Motor neuron (in vitro differentiated cells): ENCODE measurements around the gene SCYGR1. TPM values are rescaled to one million over a fixed set of nuclear protein-coding genes. Genes with fewer than 3 reads are reported as not detected.
"Not testable (repeated sequence)": the region's sequence is repeated elsewhere in the genome, so short reads cannot be mapped to it uniquely, and the experiment has no call there.

ENCODE experiments used
- ATAC-seq, 8 experiments: fragments of 200-7000 bp; cut with Tn5 transposase; replicated peaks in 6 of 8; 2 replicates each; pipeline ENCODE4 v1.8.0; 2021; ENCODE audit warnings: mild to moderate bottlenecking in 8 of 8, moderate library complexity in 8 of 8
- H3K27ac ChIP-seq, 2 donors: fragments of 250-450 bp; sonication (Bioruptor Pico); 2 replicates each; pipeline ENCODE4 v1.9.0; 2021; ENCODE audit warnings: antibody characterized with exemption in 2 of 2, mild to moderate bottlenecking in 2 of 2, moderate library complexity in 1 of 2
- H3K4me1 ChIP-seq, 2 donors: fragments of 250-450 bp; sonication (Bioruptor Pico); replicated peaks in 1 of 2; 2 replicates each; pipeline ENCODE4 v1.6.1; 2021; ENCODE audit warnings: antibody characterized with exemption in 2 of 2, mild to moderate bottlenecking in 2 of 2, moderate library complexity in 1 of 2
- H3K4me3 ChIP-seq, 5 donors: fragments of 250-450 bp; sonication (Bioruptor Pico); 2 replicates each; pipeline ENCODE4 v1.9.0; 2021; ENCODE audit warnings: antibody characterized with exemption in 5 of 5, mild to moderate bottlenecking in 5 of 5, moderate library complexity in 4 of 5
- WGBS, 10 experiments: fragments of 450-650 bp; shearing (Covaris generic); methylation state at CpG; one replicate each; pipeline ENCODE4 v1.0.0; 2022; 5-methylcytosine and 5-hydroxymethylcytosine counted together
- in situ Hi-C, 9 experiments: fragments of 400-800 bp; cut with MboI; loops; one replicate each; pipeline ENCODE4 v1.15.0; 2021; ENCODE audit warnings: low sequenced_read_pairs in 9 of 9, low pct_unique_long_range_greater_than_20kb in 2 of 9; ENCODE audit not compliant: unreplicated experiment in 9 of 9
- total RNA-seq, 8 experiments: library from RNA; unstranded; fragments of 300-600 nt; gene quantifications; 2 replicates each; pipeline versions ENCODE4 v1.2.3 to v1.2.4, GENCODE V29; 2022

The SCYGR1 gene
- total RNA-seq, 8 experiments from 2014 or later, result not detected

DNA sequence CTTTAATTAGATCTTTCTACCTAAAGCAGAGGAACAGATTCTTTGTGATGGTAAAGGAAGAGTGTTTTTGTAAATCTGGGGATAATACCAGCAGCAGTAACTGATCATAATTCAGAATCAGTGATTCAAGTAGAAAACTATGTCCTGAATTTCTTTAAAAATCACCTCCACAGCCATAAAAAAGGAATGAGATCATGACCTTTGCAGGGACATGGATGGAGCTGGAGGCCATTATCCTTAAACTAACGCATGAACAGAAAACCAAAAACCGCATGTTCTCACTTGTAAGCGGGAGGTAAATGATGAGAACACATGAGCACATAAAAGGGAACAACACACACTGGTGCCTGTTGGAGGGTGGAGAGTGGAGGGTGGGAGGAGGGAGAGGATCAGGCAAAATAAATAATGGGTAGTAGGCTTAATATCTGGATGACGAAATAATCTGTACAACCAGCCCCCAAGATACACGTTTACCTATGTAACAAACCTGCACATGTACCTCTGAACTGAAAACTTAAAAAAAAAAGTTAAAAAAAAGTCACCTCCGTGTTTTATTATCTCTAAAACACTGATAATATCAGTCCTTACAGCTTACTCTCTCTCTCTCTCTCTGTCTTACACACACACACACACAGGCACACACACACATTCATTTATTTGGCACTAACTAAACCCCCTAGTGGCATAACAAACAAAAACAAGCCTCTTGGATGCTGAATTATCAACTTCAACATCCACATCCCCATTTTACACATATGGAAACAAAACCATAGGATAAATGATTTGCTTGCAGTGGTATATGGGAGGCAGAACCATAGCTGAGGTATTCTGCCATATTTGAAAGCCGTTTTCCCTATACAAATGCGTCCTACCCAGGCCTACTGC lies 10.0 kb downstream of the SCYGR1 start:
- Histone ChIP-seq H3K27ac (no peak overlapping the region), H3K4me3 (no peak overlapping the region), H3K4me1 (peaks cover 0 to 7% of the 10 kb centered on the region in 2 donors)
- ATAC-seq, result no peak
- in situ Hi-C loops, result no loop called here
- WGBS, 10 experiments, result 64 to 93% (median 83%) methylated on average over 1 to 8 of the region's 8 CpGs; no CpG with 5 or more reads in 1 of the 10 experiments

DNA sequence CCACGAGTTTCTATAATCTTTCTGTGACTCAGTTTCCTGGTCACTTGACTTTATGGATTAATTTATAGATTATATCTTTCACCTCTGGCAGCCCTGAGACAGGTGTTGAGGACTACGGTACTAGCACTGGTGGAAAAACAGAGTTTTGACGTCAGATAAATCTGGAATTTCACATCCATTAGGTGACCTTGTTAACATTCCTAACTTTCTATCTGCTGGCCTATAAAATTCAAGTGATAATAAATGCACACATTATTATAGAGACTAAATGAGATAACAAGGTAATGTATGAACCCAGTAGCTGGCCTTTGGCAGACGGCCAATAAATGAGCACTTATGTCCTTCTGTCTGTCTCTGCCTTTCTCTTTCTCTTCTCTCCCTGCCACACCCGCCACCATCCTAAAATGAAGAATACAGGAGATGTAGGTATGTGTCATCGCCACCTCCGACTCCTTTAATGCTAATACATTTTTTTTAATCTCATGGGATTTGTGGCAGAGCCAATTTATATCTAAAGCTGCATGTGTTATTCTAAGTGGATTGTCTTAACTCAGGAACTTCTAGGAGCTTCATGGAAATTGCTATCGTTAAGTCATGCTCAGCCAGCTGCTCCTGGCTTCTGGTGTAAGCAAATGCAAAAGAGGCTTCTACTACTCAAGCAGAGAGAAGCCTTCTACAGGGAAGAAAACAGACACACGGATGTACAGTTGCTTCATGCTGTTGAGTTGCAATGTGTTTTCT lies 10.9 kb downstream of the SCYGR1 start:
- in situ Hi-C loops, result no loop called here
- 4 to 95% (median 74%) methylated on average over 2 to 9 of the region's 9 CpGs for WGBS, 10 experiments
- no peak overlapping the region for H3K27ac ChIP-seq
- H3K4me3 ChIP-seq, result no peak overlapping the region
- peaks cover 0 to 7% of the 10 kb centered on the region in 2 donors for H3K4me1 ChIP-seq
- ATAC-seq, result peak in 3 of 8 experiments; percentile 81 to 97 (median 95)

DNA sequence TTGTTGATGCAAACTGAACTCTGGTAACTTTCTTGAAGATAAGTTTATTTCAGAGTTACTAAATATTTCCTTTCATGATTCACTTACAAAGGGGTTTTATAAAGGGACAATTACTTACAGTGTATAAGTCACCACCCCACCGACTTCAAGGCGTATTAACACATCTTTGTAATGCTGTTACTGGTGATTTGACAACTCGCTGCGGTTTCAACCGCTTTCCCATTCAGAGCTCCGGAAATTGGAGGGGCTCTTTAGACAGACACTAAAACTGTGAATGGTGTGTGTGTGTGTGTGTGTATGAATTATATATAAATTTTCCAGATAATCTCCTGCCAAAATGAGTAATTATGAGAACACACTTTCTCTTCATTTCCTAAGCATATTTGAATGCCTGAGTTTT lies 13.6 kb downstream of the SCYGR1 start:
- H3K4me3 ChIP-seq, result no peak overlapping the region
- no peak overlapping the region for H3K27ac ChIP-seq
- in situ Hi-C loops, result no loop called here
- 23 to 100% (median 71%) methylated on average over 2 to 6 of the region's 6 CpGs; no CpG with 5 or more reads in 2 of the 10 experiments for WGBS, 10 experiments
- peaks cover 0 to 7% of the 10 kb centered on the region in 2 donors for H3K4me1 ChIP-seq
- no peak for ATAC-seq

DNA sequence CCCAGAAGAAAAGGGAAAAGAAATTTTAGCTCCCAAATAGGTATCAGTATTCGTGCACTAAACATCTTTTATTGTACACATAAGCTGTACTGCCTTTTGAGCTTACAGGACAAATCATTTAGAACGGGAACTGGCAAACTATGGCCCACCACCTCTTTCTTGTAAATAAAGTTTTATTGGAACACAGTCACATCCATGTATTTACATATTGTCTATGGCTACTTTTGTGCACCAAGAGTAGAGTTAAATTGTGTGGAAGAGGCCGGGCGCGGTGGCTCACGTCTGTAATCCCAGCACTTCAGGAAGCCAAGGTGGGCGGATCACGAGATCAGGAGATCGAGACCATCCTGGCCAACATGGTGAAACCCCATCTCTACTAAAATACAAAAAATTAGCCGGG lies 14.4 kb downstream of the SCYGR1 start:
- WGBS, 10 experiments, result 57 to 100% (median 89%) methylated on average over 1 to 10 of the region's 10 CpGs
- in situ Hi-C loops, result no loop called here
- Histone ChIP-seq H3K4me3 (no peak overlapping the region), H3K27ac (no peak overlapping the region), H3K4me1 (peaks cover 0 to 7% of the 10 kb centered on the region in 2 donors)
- no peak for ATAC-seq

DNA sequence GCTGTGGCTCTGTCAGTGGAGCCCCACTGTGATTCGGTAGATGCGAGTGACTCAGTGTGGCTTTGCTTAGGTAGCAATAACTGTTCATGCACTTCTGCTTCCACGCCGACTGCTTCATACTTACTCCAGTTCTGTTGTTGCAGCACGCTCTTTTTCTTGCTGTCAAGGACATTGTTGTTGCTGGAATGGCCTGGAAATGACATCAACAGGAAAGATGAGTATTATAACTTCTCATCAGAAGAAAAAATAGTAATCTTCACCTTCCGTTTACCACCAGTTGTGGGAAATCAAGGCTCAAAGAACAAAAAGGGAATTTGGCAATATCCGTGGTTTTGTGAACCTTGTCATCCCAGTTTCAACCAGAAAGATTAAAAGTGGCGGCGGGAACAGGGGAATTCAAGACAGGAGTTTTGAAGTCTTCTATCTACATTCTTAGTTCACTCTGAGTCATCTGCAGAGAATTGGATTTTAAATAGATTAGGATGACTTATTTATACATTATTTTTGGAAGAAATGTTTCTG lies 16.9 kb downstream of the SCYGR1 start:
- peak in 3 of 8 experiments; percentile 17 to 76 (median 67) for ATAC-seq
- in situ Hi-C loops, result no loop called here
- no peak overlapping the region for H3K27ac ChIP-seq
- no peaks in the 10 kb centered on the region for H3K4me1 ChIP-seq
- 6 to 97% (median 90%) methylated on average over 3 to 9 of the region's 9 CpGs for WGBS, 10 experiments
- H3K4me3 ChIP-seq, result no peak overlapping the region

DNA sequence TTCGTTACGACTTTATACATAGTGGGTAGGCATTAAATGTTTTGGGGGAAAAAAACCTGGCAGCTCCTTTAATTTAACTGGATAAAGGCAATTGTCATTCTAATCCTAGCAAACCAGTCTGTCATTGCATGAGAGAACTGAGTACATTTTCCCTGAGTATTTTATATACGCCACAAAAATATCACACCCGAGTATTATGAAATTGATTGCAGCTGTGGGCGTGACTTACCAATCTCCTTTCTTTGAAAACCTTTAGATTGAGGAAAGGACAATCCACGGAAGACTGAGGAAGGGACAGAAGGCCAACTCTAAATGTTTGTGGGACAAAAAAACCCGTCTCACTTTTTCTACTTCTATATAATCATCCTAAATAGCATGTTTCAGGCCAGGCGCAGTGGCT lies 17.7 kb downstream of the SCYGR1 start:
- in situ Hi-C loops, result no loop called here
- Histone ChIP-seq H3K27ac (no peak overlapping the region), H3K4me1 (no peaks in the 10 kb centered on the region), H3K4me3 (no peak overlapping the region)
- no peak for ATAC-seq
- WGBS, 10 experiments, result 40 to 100% (median 67%) methylated on average over 1 to 7 of the region's 8 CpGs; no CpG with 5 or more reads in 1 of the 10 experiments

DNA sequence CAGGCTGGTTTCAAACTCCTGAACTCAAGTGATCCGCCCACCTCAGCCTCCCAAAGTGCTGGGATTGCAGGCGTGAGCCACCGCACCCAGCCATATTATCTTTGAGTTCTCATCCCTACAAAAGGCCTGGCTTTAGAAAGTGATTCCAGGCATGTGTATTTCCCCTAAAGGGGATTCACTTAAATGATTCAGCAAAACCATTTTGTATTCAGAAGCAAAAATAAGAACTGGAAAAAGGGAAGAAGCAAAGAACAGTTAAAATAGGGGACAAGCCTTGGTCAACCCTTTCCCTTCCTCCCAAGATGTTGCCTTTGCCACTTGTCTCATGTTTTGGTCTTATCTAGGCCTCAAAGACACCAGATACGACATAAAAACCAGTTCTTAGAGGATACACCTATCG lies 19.2 kb downstream of the SCYGR1 start:
- 84 to 96% (median 93%) methylated on average over 2 to 5 of the region's 5 CpGs; no CpG with 5 or more reads in 4 of the 10 experiments for WGBS, 10 experiments
- Histone ChIP-seq H3K4me3 (no peak overlapping the region), H3K27ac (no peak overlapping the region), H3K4me1 (no peaks in the 10 kb centered on the region)
- ATAC-seq, result no peak
- in situ Hi-C loops, result no loop called here

DNA sequence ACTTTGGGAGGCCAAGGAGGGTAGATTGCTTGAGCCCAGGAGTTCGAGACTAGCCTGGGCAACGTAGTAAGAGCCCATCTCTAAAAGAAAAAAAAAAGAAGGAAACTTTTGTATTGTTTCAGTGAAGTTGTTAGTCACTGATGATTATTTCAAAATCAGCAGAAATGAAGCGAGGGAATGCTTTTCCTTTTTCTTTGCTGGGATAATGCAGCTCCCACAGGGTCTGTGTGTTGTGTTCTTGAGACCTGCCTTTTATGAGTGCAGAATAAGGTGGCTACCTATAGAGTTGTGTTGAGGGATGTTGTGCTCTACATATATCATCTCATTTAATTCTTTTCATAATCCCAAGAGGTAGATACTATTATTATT lies 20.3 kb downstream of the SCYGR1 start:
- H3K4me3 ChIP-seq, result no peak overlapping the region
- H3K27ac ChIP-seq, result no peak overlapping the region
- H3K4me1 ChIP-seq, result no peaks in the 10 kb centered on the region
- in situ Hi-C loops, result no loop called here
- 50 to 100% (median 91%) methylated on average over 1 to 3 of the region's 3 CpGs; no CpG with 5 or more reads in 1 of the 10 experiments for WGBS, 10 experiments
- ATAC-seq, result no peak

DNA sequence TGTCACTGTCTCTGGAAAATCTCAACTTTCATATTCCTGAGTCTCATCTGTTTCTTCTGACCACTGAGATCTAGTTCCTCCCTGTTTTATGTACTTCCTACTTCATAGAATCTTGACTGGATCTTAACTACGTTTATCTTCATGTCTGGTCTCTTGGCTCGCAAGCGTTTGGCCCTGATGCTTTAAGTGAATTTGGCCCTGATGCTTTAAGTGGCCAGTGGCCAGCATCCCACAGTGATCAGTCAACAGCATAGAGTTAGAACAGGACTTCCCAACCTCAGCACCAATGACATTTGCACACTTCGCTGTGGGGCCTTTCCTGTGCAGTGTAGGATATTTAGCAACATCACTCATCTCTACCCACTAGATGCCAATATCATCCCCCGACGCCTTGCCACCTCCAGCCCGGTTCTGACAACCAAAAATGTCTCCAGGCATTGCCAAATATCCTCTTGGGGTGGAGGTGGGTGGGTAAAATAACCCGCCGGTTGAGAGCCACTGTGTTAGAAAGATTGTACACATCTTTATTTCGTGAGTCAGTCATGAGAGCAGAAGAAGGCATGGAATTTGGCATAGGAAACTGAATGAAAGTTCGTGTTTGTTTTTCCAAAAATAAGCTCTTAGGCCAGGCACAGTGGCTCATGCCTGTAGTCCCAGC lies 20.9 kb downstream of the SCYGR1 start:
- H3K4me1 ChIP-seq, result no peaks in the 10 kb centered on the region
- ATAC-seq, result peak in 1 of 8 experiments; percentile 13
- H3K4me3 ChIP-seq, result no peak overlapping the region
- no peak overlapping the region for H3K27ac ChIP-seq
- in situ Hi-C loops, result no loop called here
- 0 to 100% (median 70%) methylated on average over 1 to 7 of the region's 11 CpGs; no CpG with 5 or more reads in 1 of the 10 experiments for WGBS, 10 experiments

DNA sequence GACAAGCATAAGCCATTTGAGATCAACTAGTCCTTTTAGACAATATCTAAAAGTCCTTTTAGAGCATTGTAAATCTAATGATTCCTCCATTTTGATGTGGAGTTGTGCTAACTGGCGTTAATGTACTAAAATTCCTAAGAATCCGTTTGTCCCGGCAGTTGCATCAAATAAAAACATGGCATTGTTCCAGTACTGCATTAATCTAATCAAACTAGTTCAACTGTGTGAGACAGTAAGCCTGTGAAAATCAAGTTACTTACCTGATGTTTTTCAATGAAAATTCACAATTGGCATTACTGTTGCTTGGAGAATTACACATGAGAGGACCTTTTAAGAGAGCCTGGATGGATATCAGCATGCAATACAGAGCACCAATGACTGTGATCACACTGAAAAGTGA lies 21.9 kb downstream of the SCYGR1 start:
- in situ Hi-C loops, result no loop called here
- Histone ChIP-seq H3K4me1 (no peaks in the 10 kb centered on the region), H3K27ac (no peak overlapping the region), H3K4me3 (no peak overlapping the region)
- WGBS, 10 experiments, result 33 to 100% (median 90%) methylated on average over 1 to 3 of the region's 3 CpGs; no CpG with 5 or more reads in 1 of the 10 experiments
- ATAC-seq, result no peak

DNA sequence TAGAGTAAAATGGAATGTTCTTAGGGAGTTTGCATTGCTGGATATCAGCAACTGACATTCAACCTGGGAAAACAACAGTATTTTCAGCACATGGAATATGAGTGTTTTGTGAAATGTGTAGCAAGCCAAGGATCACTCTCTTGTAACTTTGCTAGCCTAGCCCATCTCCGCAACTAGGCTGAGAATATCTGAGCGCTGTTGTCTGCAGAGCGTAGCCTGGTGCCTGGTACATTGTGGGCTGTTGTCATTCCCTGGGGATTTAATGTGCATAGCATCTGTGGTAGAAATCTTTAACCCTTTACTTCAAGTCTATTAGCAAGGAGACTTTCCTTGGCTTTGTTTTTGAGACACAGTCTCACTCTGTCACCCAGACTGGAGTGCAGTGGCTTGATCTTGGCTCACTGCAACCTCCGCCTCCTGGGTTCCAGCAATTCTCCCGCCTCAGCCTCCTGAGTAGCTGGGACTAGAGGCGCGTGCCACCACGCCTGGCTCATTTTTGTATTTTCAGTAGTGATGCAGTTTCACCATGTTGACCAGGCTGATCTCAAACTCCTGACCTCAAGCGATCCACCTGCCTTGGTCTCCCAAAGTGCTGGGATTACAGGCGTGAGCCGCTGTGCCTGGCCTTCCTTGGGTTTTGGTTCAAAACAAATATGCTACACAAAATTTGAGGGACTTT lies 23.0 kb downstream of the SCYGR1 start:
- in situ Hi-C loops, H3K4me3 ChIP-seq: not testable (repeated sequence)
- WGBS, 10 experiments, result 50 to 100% (median 91%) methylated on average over 1 to 9 of the region's 11 CpGs

DNA sequence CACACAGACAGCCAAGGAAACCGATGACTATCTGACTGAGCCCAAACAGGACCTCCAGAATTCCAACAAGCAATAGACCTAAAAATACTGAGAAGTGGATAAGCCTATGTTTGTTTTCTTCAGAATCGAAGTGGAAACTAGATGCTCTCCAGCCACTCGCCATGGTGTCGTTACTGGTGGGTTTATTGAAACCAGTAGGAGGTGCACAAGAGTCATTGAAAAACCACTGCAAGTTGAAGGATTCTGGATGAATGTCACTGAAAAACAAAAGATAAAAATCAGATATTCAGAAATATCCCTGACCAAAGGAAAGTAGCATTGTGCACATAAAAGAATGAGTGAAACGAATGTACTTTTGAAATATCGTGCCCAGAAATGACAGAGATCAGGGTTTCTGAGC lies 24.0 kb downstream of the SCYGR1 start:
- in situ Hi-C loops, result no loop called here
- no peak for ATAC-seq
- 90 to 100% (median 96%) methylated on average over 2 to 6 of the region's 6 CpGs; no CpG with 5 or more reads in 1 of the 10 experiments for WGBS, 10 experiments
- Histone ChIP-seq H3K4me3 (no peak overlapping the region), H3K4me1 (no peaks in the 10 kb centered on the region), H3K27ac (no peak overlapping the region)

More for the DNA sequence above, 23.0 kb downstream of the SCYGR1 start:
- H3K27ac ChIP-seq, H3K4me1 ChIP-seq: not testable (repeated sequence)
- ATAC-seq, result peak in 2 of 8 experiments; percentile 17 to 40
